ENCODE measurements around the gene MDC1.
A peak's percentile ranks its signal among the peaks of the same experiment; 100 is the strongest.
"Not testable (repeated sequence)": the region's sequence is repeated elsewhere in the genome, so short reads cannot be mapped to it uniquely, and the experiment has no call there.

Gene MDC1, protein sequence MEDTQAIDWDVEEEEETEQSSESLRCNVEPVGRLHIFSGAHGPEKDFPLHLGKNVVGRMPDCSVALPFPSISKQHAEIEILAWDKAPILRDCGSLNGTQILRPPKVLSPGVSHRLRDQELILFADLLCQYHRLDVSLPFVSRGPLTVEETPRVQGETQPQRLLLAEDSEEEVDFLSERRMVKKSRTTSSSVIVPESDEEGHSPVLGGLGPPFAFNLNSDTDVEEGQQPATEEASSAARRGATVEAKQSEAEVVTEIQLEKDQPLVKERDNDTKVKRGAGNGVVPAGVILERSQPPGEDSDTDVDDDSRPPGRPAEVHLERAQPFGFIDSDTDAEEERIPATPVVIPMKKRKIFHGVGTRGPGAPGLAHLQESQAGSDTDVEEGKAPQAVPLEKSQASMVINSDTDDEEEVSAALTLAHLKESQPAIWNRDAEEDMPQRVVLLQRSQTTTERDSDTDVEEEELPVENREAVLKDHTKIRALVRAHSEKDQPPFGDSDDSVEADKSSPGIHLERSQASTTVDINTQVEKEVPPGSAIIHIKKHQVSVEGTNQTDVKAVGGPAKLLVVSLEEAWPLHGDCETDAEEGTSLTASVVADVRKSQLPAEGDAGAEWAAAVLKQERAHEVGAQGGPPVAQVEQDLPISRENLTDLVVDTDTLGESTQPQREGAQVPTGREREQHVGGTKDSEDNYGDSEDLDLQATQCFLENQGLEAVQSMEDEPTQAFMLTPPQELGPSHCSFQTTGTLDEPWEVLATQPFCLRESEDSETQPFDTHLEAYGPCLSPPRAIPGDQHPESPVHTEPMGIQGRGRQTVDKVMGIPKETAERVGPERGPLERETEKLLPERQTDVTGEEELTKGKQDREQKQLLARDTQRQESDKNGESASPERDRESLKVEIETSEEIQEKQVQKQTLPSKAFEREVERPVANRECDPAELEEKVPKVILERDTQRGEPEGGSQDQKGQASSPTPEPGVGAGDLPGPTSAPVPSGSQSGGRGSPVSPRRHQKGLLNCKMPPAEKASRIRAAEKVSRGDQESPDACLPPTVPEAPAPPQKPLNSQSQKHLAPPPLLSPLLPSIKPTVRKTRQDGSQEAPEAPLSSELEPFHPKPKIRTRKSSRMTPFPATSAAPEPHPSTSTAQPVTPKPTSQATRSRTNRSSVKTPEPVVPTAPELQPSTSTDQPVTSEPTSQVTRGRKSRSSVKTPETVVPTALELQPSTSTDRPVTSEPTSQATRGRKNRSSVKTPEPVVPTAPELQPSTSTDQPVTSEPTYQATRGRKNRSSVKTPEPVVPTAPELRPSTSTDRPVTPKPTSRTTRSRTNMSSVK (N-terminal part only)

DNA sequence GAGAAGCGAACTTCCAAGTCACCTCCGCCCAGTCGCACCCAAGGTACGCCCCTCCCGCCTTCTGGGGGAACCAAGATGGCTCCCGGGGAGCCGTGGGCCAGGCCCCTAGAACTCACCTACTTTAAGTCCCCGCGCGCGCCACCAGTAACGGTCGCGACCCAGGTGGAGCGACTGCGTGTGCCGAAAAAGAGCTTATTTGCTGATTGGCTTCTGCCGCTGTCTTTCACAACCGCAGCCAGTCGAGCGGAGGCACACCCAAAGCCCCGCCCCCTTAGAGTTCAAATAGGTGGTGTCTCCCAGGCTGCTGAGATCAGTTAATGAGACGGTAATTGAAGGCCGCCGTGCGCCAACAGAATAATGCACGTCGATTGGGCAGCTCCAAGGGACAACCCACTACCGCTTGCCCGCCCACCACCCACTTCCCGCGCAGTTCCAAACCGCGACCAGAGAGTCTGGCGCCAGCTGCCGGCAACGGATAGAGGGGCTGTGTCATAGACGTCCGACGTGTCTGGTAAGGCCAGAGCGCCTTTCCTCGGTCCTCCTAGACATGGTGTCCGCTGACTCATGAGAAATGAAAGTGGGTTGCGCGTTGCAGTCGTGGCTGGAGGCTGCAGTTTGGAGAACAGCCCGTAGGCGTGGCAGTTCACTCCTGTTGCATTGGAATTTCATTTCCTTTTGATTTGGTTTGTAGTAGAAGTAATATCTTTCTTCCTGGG, at the start of gene MDC1:
Gene MDC1 (minus strand): TSS at position 153 of the 716 bp plus-strand sequence. CDS start 2,106 bp downstream, outside the sequence.
- FAIRE-seq = peak; percentile 92
- DNase-seq (ENCODE audit: insufficient read length, low spot score) = peak; percentile 97

DNA sequence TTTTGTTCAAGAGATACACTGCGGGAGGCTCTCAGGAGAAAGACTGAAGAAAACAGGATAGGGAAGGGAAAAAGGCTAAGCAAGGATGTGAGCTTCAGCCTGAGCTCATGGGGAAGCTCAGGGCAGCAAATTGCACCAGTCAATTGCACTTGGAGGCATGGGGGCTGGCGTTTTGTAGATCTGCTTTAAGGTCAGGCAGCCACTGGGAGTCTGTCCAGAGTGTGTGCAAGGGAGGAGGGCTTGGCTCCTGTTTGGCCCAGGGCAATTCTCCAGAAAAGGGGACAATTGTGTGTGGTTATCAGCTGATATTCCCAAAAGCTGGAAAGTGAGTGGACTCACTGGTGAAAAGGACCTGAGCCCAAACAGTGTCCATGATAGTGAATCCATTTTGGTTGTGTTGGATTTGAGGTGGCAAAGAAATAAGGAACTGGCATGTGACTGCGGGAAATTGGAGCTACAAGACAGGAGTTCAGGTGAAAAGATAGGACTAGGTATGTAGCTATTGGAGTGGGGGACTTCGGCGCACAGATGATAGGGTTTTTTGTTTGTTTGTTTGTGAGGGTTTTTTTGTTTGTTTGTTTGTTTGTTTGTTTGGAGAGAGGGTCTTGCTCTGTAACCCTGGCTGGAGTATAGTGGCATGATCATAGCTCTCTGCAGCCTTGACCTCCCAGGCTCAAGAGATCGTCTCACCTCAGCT, 49.5 kb upstream of the MDC1 start:
- DNase-seq (ENCODE audit: insufficient read length, low spot score) (no peak), FAIRE-seq (no peak)

DNA sequence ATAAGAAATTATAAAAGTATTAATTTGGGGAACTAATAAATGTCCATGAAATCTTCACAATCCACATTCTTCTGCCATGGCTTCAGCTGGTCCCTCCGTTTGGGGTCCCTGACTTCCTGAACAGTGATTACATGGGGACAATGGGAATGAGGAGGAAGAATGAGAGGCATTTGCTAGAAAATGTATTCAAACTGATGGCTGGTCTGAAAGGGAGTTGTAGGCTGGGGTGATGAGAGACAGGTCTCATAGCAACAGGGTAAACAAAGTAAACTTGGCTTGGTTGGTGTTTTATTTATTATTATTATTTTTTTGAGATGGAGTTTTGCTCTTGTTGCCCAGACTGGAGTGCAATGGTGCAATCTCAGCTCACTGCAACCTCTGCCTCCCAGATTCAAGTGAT, 48.4 kb upstream of the MDC1 start:
- not testable (repeated sequence) for FAIRE-seq; DNase-seq (ENCODE audit: insufficient read length, low spot score)

DNA sequence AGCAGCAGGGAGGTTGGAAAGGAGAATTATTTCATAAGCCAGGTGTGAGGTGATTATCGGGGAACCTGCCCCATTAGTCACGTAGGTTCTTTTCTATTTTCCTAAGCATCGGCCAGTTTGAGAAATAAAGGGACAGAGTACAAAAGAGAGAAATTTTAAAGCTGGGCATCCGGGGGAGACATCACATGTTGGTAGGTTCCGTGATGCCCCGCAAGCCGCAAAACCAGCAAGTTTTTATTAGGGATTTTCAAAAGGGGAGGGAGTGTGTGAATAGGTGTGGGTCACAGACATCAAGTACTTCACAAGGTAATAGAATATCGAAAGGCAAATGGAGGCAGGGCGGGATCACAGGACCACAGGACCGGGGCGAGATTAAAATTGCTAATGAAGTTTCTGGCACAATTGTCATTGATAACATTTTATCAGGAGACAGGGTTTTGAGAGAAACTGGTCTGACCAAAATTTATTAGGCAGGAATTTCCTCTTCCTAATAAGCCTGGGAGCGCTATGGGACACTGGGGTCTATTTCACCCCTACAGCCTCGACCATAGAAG, 47.5 kb upstream of the MDC1 start:
- not testable (repeated sequence) for DNase-seq (ENCODE audit: insufficient read length, low spot score); FAIRE-seq

DNA sequence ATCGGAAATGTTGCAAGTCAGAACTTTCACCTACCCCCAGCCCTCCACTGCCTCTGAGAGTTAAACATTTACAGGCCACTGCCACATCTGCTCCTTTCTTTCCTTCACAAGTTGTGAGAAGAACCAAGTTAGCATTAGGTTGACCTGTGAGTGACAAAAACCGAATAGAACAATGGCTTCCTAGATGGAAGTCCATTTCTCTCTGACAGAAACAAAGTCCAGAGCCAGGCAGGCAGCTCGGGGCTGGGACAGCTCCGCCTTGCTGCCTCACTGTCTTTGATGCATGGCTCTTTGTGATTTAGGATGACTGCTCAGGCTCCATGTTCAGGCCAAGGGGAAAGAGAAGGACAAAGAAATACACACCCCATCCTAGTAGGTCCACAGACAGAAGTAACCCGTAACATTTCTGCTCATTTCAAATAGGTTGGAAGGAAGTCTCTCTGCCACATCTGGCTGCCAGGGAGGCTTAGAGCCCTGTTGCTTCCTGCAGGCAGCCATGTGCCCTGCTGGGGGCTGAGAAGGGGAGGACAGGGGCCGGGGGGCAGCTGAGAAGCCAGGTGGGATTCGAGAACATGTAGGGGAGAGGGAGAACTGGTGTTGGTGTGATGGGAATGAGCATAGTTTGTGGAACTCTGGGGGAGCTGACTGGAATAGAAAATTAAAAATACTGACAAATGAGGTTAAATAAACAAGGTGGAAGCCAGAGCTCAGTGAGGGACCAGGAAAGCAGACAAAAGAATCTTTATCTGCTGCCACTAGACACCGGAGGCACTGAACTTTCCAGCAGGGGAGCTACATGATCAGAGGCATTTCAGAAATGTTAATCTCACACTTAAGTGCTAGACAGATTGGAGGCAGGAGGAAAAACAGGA, 46.8 kb upstream of the MDC1 start:
- FAIRE-seq (no peak), DNase-seq (ENCODE audit: insufficient read length, low spot score) (no peak)

DNA sequence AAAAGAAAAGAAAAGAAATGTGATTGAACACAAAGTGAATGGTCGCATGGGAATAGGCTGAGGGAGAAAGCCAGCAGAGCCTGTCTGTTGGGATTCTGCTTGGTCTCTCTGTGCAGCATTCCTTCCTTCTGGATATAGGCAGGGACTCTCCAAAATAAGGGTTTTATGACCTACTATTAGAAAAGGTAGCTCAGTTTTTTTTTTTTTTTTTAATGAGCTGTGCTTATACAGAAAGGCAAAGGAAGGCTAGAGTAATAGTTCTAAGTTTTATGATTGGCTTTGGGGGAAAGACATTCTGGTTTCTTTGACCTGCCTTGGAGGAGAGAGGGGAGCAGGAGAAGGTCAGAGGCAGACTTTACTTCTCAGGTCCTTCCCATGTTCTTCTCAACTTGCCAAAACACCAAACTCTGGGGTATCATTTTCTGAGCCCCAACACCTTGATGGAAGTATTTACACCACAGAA, 46.1 kb upstream of the MDC1 start:
- FAIRE-seq = no peak
- DNase-seq (ENCODE audit: insufficient read length, low spot score) = no peak

DNA sequence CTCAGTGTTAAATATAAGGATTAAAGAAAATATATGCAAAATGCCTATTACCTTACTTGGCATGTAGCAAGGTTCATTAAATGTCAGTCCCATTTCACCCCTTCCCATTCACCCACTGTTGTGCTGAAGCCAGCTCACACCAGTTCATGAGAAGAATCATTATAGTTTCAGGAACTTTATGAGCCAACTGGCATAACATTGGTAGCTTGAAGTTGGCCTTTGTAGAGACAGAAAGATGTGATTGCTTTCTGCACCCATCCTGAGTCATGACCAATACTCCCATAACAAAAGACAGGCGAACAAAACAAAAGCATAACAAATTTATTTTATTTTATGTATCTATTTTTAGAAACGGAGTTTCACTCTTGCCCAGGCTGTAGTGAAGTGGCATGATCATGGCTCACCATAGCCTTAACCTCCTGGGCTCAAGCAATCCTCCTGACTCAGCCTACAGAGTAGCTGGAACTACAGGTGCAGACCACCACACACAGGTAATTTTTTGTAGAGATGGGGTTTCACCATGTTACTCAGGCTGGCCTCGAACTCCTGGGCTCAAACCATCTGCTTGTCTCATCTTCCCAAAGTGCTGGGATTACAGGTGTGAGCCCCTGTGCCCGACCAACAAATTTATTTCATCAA, 44.8 kb upstream of the MDC1 start:
- no peak for DNase-seq (ENCODE audit: insufficient read length, low spot score)
- FAIRE-seq = no peak

DNA sequence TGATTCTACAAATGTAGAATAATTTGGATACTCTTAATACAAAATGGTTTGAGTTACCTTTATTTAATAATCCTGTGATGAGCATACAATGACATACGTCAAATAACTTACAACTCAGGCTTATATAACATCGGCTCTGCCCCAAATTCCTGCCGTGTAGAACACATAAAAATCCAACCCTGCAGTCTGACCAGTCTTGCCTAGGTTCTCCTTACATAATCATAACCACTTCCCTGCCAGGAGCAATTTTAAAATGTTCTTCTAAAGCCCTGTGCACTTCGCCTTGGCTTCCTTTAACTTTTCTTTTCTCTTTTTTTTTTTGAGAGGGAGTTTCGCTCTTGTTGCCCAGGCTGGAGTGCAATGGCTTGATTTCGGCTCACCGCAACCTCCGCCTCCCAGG, 43.5 kb upstream of the MDC1 start:
- DNase-seq (ENCODE audit: insufficient read length, low spot score) (no peak), FAIRE-seq (no peak)

DNA sequence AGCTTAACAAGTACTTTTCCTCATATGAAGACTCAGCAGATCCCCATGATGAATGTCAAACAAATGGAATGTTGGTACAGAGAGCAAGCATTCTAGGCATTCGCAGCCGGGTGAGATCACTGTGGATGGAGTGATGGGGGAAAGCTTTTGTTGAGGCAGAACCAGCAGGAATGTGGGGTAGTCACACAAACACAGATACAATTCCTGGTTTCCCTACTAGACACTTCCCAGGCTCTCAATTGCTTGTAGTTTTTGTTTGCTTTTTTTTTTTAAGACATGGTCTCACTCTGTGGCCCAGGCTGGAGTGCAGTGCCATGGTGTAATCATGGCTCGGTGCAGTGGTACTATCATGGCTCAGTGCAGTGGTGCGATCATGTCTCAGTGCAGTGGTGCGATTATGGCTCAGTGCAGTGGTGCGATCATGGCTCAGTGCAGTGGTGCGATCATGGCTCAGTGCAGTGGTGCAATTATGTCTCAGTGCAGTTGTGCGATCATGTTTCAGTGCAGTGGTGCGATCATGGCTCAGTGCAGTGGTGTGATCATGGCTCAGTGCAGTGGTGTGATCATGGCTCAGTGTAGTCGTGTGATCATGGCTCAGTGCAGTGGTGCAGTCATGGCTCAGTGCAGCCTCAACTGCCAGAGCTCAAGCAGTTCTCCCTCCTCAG, 42.6 kb upstream of the MDC1 start:
- peak; percentile 74 for FAIRE-seq
- DNase-seq (ENCODE audit: insufficient read length, low spot score) = peak; percentile 85

DNA sequence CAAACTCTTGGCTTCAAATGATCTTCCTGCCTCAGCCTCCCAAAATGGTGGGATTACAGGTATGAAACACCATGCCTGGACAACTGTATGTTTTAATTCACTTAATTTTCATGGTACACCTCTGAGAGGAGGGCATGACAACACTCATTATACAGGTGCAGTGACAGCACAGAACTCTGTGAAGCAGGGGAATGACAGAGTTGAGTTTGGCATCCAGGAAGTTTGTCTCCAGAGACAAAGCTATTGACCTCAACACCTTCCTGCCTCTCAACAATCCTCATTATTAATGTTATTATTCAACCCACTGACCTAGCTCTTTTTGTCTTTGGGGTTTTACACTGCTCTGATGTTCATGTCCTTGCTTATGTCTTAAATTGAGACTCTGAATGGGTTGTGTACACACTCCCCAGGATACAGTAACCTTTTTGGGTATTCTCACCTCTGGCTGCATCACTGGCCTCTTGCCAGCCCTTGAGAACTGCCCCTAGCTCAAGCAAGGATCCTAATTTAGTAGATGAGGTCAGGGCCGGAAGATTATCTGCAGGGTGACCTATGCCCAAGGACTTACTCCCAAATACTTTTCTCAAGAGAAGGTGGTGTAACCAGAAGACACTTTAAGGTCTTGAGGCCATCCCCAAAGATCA, 40.3 kb upstream of the MDC1 start:
- DNase-seq (ENCODE audit: insufficient read length, low spot score) (no peak), FAIRE-seq (no peak)

DNA sequence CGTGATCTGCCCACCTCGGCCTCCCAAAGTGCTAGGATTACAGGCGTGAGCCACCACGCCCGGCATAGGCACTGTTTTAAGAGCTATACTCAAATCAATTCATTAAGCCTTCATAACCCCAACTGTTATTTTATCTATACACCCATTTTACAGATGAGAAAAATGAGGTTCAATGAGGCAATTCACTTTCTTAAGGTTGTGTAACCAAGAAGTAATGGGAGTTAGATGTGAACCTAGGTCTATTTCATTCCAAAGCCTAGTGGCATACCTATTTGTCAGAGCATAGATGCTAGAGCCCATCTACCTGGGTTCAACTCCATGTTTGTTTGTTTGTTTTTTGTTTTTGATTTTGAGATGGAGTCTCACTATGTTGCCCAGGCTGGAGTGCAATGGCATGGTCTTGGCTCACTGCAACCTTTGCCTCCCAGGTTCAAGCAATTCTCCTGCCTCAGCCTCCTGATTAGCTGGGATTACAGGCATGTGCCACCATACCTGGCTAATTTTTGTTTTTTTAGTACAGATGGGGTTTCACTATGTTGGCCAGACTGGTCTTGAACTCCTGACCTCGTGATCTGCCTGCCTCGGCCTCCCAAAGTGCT, 39.4 kb upstream of the MDC1 start:
- FAIRE-seq; DNase-seq (ENCODE audit: insufficient read length, low spot score): not testable (repeated sequence)

DNA sequence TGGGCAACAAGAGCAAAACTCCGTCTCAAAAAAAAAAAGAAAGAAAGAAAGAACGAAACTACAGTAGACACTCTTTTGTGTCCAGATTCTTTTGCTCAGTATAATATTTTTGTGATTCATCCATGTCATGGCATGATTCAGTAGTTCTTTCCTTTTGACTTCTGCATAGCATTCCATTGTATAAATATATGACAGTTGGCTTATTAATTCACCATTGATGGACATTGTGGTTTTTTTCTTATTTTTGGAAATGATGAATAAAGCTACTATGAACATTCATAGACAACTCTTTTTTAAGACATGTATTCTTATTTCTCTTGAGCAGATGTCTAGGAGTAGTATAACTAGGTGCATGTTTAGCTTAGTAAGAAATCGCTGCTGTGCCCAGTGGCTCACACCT, 37.5 kb upstream of the MDC1 start:
- DNase-seq (ENCODE audit: insufficient read length, low spot score) (no peak), FAIRE-seq (no peak)

DNA sequence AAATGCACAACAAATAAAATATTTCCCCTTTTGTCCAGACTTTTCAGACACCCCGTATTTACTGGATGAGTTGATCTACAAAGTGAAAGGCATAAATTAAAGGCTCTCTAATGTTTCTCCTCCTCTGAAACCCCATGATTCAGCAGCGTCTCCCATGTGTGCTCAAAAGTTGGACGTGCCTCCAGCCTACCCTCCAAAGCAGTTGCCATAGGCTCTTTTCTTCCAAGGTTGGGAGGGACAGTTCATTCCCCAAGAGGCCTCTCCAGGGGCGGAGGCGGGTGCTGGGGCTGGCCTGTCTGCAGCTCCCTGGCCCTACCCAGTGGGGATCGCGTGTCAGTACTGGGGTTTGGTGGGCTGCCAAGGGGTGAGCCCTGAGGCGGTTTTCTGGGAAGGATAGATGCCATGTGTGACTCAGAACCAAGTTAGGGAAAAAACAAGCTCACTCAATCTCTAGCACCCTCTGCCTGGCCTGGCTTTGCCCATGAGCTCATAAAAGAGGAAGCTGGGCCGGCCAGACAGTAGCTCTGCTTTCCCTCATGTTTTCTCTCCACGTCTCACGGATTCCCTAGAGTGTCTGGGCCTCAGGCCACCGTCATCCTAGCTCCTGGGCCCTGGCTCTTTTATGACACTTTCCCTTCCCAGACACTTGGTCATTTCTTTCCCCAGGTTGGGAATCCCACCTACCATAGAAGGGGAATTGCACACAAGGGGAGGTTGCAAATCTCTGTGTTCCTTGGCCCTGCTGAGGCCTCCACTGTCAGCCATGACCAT, 35.3 kb upstream of the MDC1 start:
- peak; percentile 52 for FAIRE-seq

DNA sequence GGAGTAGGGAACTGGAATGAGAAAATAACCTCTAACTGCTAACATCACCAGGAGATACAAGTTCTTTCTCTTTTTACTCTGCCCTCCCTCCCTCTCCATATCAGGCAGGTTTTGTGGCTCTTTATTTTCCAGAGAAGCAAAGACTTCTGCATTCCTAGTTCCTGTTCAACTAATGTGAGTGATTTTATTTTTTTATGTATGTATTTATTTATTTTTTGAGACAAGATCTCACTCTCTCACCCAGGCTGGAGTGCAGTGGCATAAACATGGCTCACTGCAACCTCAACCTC, 33.2 kb upstream of the MDC1 start:
- DNase-seq (ENCODE audit: insufficient read length, low spot score) = no peak
- no peak for FAIRE-seq

More for the DNA sequence above, 35.3 kb upstream of the MDC1 start:
- peak; percentile 93 for DNase-seq (ENCODE audit: insufficient read length, low spot score)

DNA sequence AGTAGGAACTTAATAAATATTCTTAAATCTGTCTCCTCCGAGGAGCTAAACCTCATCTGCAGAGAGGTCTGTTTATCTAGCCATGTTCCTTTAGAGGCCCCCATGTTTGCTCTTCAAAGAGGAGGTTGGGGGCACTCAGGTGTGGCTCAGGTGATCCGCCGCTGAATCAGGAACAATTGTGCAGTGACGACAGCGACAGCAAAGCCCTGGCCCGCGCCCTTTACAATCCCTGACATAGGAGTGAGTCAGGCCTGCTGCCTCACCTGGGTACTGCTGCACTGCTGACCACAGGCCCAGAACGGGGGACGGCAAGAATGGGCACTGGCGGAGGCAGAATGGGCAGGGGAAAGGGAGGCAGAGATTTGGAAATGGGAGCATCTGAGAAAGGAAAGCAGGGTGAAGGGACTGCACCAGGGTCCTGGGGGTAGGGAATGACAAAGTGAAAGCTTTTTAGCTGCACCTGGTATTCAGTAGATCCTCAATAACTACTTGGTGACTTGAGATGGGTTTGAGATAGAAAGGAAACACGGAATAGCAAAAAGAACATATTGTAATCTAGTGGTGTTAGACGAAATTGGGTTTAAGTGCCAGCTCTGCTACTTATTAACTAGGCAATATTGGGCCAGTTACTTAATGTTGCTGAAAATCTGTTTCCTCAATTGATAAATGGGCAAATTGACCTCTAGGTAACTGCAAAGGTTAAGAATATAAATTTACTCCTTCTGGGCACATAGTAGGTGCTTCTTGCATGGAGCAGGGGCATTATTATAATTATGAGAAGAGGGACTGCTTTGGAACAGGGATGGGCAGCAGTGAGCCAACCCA, 32.7 kb upstream of the MDC1 start:
- FAIRE-seq (no peak), DNase-seq (ENCODE audit: insufficient read length, low spot score) (no peak)

Data from HTR-8/SVneo (cell line).